ENCODE results near the gene EDEM3.

The EDEM3 gene

GRCh38 chr1:184640505-184640904 is 114.2 kb downstream of the EDEM3 start:
- no peak for TF ChIP-seq TAF1 (IDR thresholded peaks at IDR 0.05; ENCODE audit: borderline replicate concordance, insufficient read depth, low read length)
- no peak for TF ChIP-seq REST (IDR thresholded peaks at IDR 0.05; ENCODE audit: insufficient read depth in 1 of 2, low read depth in 2 of 2, low read length in 2 of 2)
- no peak for TF ChIP-seq FOXP2 (optimal IDR thresholded peaks at IDR 0.05; ENCODE audit: borderline replicate concordance, extremely low read depth, extremely low read length, insufficient read depth)
- no peak for TF ChIP-seq POLR2AphosphoS5 (IDR thresholded peaks at IDR 0.05; ENCODE audit: low read depth, low read length)
- no peak for TF ChIP-seq SIN3A (IDR thresholded peaks at IDR 0.05; ENCODE audit: borderline replicate concordance, insufficient read depth, low read length)
